ENCODE results near the gene CBL. TPM values are rescaled to one million over a fixed set of nuclear protein-coding genes. Genes with fewer than 3 reads are reported as not detected.

CBL gene
- total RNA-seq, 1 experiment from 2014 or later = 56.4 TPM

DNA sequence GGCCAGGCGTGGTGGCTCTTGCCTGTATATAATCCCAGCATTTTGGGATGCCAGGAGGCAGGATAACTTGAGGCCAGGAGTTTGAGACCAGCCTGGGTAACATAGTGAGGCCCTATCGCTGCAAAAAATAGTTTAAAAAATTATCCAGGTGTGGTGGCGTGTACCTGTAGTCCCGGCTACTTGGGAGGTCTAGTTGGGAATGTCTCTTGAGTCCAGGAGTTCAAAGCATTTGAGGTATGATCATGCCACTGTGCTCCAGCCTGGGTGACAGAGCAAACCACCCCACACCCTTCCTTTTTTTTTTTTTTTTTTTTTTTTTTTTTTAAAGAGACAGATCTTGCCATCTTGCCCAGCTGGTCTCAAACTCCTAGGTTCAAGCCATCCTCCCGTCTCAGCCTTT, 16.8 kb downstream of the CBL start:
- no peak overlapping the region for H2AK5ac ChIP-seq (ENCODE audit: insufficient read length, low read length)
- H3K56ac ChIP-seq (ENCODE audit: insufficient read length, low read depth, low read length) = no peak overlapping the region
- no peak overlapping the region for H3K9ac ChIP-seq (ENCODE audit: extremely low read depth, insufficient read length, low read length)
- Mint-ChIP-seq H3K27ac (peak overlapping the region in 1 of 3 experiments; percentile 55; a peak in 1 of 7 replicates), H3K4me1 (peaks cover 3 to 11% of the 10 kb centered on the region in 2 experiments), H3K36me3 (ENCODE audit: insufficient read depth in 1 of 3, low read depth in 3 of 3) (no peaks in the 10 kb centered on the region), H3K27me3 (ENCODE audit: low read depth) (no peaks in the 10 kb centered on the region), H3K9me3 (no peaks in the 10 kb centered on the region), H3K4me3 (no peak overlapping the region)
- no peak overlapping the region for H3K23ac ChIP-seq (ENCODE audit: insufficient read length, low read depth, low read length)
- H3T11ph ChIP-seq (ENCODE audit: low read length) = no peak overlapping the region
- H3K9me3 ChIP-seq (ENCODE audit: control insufficient read depth, low read depth, low read length) = no peaks in the 10 kb centered on the region
- peaks cover 17% of the 10 kb centered on the region; the same call in 1 of the 2 replicates for H3K79me2 ChIP-seq (ENCODE audit: insufficient read depth, low read length)
- H3K27me3 ChIP-seq (ENCODE audit: insufficient read depth, low read length) = no peaks in the 10 kb centered on the region
- no peak overlapping the region for H2BK120ac ChIP-seq (ENCODE audit: low read depth, low read length, poor library complexity, severe bottlenecking)
- TF ChIP-seq, protein P1, sequence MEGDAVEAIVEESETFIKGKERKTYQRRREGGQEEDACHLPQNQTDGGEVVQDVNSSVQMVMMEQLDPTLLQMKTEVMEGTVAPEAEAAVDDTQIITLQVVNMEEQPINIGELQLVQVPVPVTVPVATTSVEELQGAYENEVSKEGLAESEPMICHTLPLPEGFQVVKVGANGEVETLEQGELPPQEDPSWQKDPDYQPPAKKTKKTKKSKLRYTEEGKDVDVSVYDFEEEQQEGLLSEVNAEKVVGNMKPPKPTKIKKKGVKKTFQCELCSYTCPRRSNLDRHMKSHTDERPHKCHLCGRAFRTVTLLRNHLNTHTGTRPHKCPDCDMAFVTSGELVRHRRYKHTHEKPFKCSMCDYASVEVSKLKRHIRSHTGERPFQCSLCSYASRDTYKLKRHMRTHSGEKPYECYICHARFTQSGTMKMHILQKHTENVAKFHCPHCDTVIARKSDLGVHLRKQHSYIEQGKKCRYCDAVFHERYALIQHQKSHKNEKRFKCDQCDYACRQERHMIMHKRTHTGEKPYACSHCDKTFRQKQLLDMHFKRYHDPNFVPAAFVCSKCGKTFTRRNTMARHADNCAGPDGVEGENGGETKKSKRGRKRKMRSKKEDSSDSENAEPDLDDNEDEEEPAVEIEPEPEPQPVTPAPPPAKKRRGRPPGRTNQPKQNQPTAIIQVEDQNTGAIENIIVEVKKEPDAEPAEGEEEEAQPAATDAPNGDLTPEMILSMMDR (conservative IDR thresholded peaks at IDR 0.05) = no peak
- H2BK12ac ChIP-seq (ENCODE audit: insufficient read length, low read depth, low read length) = no peak overlapping the region
- DNase-seq = no peak
- no CpG with 5 or more reads among the region's 5 CpGs for WGBS (ENCODE audit: extremely low coverage, insufficient read length, low lambda C conversion rate)
- no peak overlapping the region for H2AFZ ChIP-seq (ENCODE audit: low read length)
- no peak overlapping the region for H4K91ac ChIP-seq (ENCODE audit: insufficient read length, low read depth, low read length)
- no peak overlapping the region for H3K4ac ChIP-seq (ENCODE audit: low read depth, low read length)
- peaks cover 7% of the 10 kb centered on the region for H3K79me1 ChIP-seq (ENCODE audit: insufficient read depth, low read depth, low read length, poor library complexity, severe bottlenecking)
- no peak overlapping the region for H3K27ac ChIP-seq (ENCODE audit: insufficient read length, low read depth, low read length)
- H3K4me2 ChIP-seq (ENCODE audit: insufficient read depth, insufficient read length, low read length) = no peak overlapping the region
- H2BK5ac ChIP-seq (ENCODE audit: insufficient read length, low read length) = no peak overlapping the region
- H3K23me2 ChIP-seq (ENCODE audit: insufficient read length, low read depth, low read length, poor library complexity, severe bottlenecking) = no peaks in the 10 kb centered on the region
- no peaks in the 10 kb centered on the region; the same call in 1 of the 2 replicates for H3K4me1 ChIP-seq (ENCODE audit: insufficient read depth, low read length)
- H3K18ac ChIP-seq (ENCODE audit: insufficient read length, low read depth, low read length) = no peak overlapping the region
- H2BK20ac ChIP-seq (ENCODE audit: low read depth, low read length, poor library complexity, severe bottlenecking) = no peak overlapping the region
- no peak overlapping the region for H3K14ac ChIP-seq (ENCODE audit: insufficient read depth, low read length)
- no peaks in the 10 kb centered on the region for H4K20me1 ChIP-seq (ENCODE audit: control insufficient read depth, insufficient read depth, insufficient read length)
- no peak overlapping the region for H4K5ac ChIP-seq (ENCODE audit: insufficient read length, low read depth, low read length)
- no peak overlapping the region for H2BK15ac ChIP-seq (ENCODE audit: low read depth, low read length)
- no peak overlapping the region for H4K8ac ChIP-seq (replicated peaks; ENCODE audit: insufficient read length, low read depth, low read length)

All from H9 (cell line).